WTC11 (cell line): Measurements from ENCODE around the gene CELF4. TPM values are rescaled to one million over a fixed set of nuclear protein-coding genes. Genes with fewer than 3 reads are reported as not detected.

Experiments used
- ATAC-seq: fragments of 200-7000 bp; cut with Tn5 transposase; 2 replicates; pipeline ENCODE4 v1.10.0; 2021; ENCODE audit warnings: mild to moderate bottlenecking, moderate library complexity
- CTCF ChIA-PET: fragments of 300-600 bp; sonication (Branson Sonifier 250); formaldehyde crosslinking; loops from one replicate; lab custom pipeline; 2021; ENCODE audit warnings: antibody characterized with exemption; lab: Charles Lee
- POLR2A ChIA-PET: fragments of 350-600 bp; sonication (Branson Sonifier 250); formaldehyde crosslinking; loops from one replicate; lab custom pipeline; 2021; ENCODE audit warnings: antibody characterized with exemption; lab: Charles Lee
- DNase-seq: peaks from one replicate; pipeline ENCODE4 v3.0.0; 2021; ENCODE audit warnings: low spot score
- H3K27ac Mint-ChIP-seq: 2 replicates; pipeline ENCODE4 v1.8.0; 2021; ENCODE audit warnings: mixed read lengths
- H3K27me3 Mint-ChIP-seq: 2 replicates; pipeline ENCODE4 v1.8.0; 2021; ENCODE audit warnings: low read depth, mild to moderate bottlenecking, moderate library complexity, mixed read lengths
- H3K36me3 Mint-ChIP-seq: 2 replicates; pipeline ENCODE4 v1.8.0; 2021; ENCODE audit warnings: mixed read lengths
- H3K4me1 Mint-ChIP-seq: 2 replicates; pipeline ENCODE4 v1.8.0; 2022; ENCODE audit warnings: mixed read lengths
- H3K4me3 Mint-ChIP-seq: 2 replicates; pipeline ENCODE4 v1.8.0; 2021; ENCODE audit warnings: mild to moderate bottlenecking, moderate library complexity, mixed read lengths
- H3K9me3 Mint-ChIP-seq: 2 replicates; pipeline ENCODE4 v1.8.0; 2021; ENCODE audit warnings: mixed read lengths
- AR ChIP-seq: fragments of 250-450 bp; sonication (Bioruptor Pico); IDR thresholded peaks from 2 replicates; pipeline ENCODE4 v1.9.0; 2021; ENCODE audit warnings: mild to moderate bottlenecking
- ATF6 ChIP-seq: sonication (generic); formaldehyde crosslinking; IDR thresholded peaks from 2 replicates; pipeline ENCODE4 v1.8.1; 2023; ENCODE audit warnings: mild to moderate bottlenecking, missing genetic modification reagents
- ESRRA ChIP-seq: sonication (generic); formaldehyde crosslinking; IDR thresholded peaks from 2 replicates; pipeline ENCODE4 v1.8.1; 2022; ENCODE audit warnings: mild to moderate bottlenecking, missing genetic modification reagents, borderline replicate concordance
- GTF2I ChIP-seq: fragments of 250-450 bp; sonication (Bioruptor Pico); conservative IDR thresholded peaks from 2 replicates; pipeline ENCODE4 v1.4.0; 2021; ENCODE audit warnings: mild to moderate bottlenecking
- HMGXB4 ChIP-seq: sonication (generic); formaldehyde crosslinking; IDR thresholded peaks from 2 replicates; pipeline ENCODE4 v1.8.1; 2023; ENCODE audit warnings: mild to moderate bottlenecking, moderate library complexity, missing genetic modification reagents
- MYBL2 ChIP-seq: sonication (generic); formaldehyde crosslinking; IDR thresholded peaks from 2 replicates; pipeline ENCODE4 v1.8.1; 2023; ENCODE audit warnings: mild to moderate bottlenecking, moderate library complexity, missing genetic modification reagents
- ZNF416 ChIP-seq: fragments of 250-450 bp; sonication (Bioruptor Pico); IDR thresholded peaks from 2 replicates; pipeline ENCODE4 v1.9.0; 2021; ENCODE audit warnings: mild to moderate bottlenecking, inconsistent platforms
- ZNF423 ChIP-seq: fragments of 250-450 bp; sonication (Bioruptor Pico); IDR thresholded peaks from 2 replicates; pipeline ENCODE4 v2.1.2; 2022; ENCODE audit warnings: mild to moderate bottlenecking, moderate library complexity
- total RNA-seq: library from RNA; stranded (reverse); gene quantifications from 3 replicates; pipeline ENCODE4 v1.2.3, GENCODE V29; 2021
- TF ChIP-seq, protein P1 (sequence below): sonication (generic); formaldehyde crosslinking; IDR thresholded peaks from 2 replicates; pipeline ENCODE4 v1.8.1; 2023; ENCODE audit warnings: mild to moderate bottlenecking, missing genetic modification reagents
- TF ChIP-seq, protein P2 (sequence below): sonication (generic); formaldehyde crosslinking; IDR thresholded peaks from 2 replicates; pipeline ENCODE4 v1.8.0; 2023; ENCODE audit warnings: missing genetic modification reagents, mild to moderate bottlenecking, borderline replicate concordance
- TF ChIP-seq, protein P3 (sequence below): sonication (generic); formaldehyde crosslinking; conservative IDR thresholded peaks from 2 replicates; pipeline ENCODE4 v1.8.1; 2022; ENCODE audit warnings: mild to moderate bottlenecking, missing genetic modification reagents

CELF4 gene
- total RNA-seq, 1 experiment from 2014 or later = 2.9 TPM

DNA sequence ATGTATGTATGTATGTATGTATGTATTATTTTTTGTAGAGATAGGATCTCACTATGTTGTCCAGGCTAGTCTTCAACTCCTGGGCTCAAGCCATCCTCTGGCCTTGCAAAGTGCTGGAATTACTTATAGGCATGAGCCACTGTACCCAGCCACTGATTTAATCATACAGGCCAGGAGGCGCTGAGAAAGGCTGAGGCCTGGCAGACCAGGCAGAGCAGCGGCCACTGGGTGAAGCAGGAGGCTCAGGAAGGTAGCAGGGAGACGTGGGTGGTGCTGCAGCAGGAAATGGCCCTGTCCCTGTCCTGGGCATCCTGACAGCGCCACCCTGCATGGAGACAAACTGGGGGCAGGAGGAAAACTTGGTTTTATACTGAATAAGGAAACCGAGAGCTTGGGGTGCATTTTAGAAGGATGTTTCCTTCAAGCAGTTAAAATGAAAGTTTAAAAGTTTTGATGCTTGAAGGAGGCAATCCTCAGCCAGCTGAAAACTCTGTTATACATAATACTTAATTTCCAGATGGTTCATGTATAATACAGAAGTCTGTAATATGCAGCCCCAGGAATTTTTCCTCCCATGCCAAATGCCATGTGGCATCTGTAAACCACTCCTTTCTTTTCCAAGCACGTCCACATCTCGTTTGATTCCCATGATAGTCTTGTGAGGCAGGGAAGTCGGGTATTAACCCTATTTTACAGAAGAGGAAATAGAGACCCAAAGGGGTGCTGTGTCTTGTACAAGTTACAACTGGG lies 182.4 kb downstream of the CELF4 start:
- CTCF ChIA-PET = interaction anchor here (0.9 to 1.6 kb wide), 6 partner anchors 11 to 155 kb away, joined by 3 to 9 read pairs (median 4); no protein-coding TSS in a partner anchor
- Mint-ChIP-seq H3K4me1 (peaks cover 20% of the 10 kb centered on the region), H3K27me3 (peaks cover 2% of the 10 kb centered on the region; the same call in 1 of the 2 replicates), H3K27ac (no peak overlapping the region), H3K4me3 (no peak overlapping the region), H3K9me3 (no peaks in the 10 kb centered on the region; the same call in 1 of the 2 replicates), H3K36me3 (no peaks in the 10 kb centered on the region)
- TF ChIP-seq, protein P1, sequence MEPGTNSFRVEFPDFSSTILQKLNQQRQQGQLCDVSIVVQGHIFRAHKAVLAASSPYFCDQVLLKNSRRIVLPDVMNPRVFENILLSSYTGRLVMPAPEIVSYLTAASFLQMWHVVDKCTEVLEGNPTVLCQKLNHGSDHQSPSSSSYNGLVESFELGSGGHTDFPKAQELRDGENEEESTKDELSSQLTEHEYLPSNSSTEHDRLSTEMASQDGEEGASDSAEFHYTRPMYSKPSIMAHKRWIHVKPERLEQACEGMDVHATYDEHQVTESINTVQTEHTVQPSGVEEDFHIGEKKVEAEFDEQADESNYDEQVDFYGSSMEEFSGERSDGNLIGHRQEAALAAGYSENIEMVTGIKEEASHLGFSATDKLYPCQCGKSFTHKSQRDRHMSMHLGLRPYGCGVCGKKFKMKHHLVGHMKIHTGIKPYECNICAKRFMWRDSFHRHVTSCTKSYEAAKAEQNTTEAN (CRISPR knock-in tag) = no peak
- TF ChIP-seq, protein P2, sequence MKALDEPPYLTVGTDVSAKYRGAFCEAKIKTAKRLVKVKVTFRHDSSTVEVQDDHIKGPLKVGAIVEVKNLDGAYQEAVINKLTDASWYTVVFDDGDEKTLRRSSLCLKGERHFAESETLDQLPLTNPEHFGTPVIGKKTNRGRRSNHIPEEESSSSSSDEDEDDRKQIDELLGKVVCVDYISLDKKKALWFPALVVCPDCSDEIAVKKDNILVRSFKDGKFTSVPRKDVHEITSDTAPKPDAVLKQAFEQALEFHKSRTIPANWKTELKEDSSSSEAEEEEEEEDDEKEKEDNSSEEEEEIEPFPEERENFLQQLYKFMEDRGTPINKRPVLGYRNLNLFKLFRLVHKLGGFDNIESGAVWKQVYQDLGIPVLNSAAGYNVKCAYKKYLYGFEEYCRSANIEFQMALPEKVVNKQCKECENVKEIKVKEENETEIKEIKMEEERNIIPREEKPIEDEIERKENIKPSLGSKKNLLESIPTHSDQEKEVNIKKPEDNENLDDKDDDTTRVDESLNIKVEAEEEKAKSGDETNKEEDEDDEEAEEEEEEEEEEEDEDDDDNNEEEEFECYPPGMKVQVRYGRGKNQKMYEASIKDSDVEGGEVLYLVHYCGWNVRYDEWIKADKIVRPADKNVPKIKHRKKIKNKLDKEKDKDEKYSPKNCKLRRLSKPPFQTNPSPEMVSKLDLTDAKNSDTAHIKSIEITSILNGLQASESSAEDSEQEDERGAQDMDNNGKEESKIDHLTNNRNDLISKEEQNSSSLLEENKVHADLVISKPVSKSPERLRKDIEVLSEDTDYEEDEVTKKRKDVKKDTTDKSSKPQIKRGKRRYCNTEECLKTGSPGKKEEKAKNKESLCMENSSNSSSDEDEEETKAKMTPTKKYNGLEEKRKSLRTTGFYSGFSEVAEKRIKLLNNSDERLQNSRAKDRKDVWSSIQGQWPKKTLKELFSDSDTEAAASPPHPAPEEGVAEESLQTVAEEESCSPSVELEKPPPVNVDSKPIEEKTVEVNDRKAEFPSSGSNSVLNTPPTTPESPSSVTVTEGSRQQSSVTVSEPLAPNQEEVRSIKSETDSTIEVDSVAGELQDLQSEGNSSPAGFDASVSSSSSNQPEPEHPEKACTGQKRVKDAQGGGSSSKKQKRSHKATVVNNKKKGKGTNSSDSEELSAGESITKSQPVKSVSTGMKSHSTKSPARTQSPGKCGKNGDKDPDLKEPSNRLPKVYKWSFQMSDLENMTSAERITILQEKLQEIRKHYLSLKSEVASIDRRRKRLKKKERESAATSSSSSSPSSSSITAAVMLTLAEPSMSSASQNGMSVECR (CRISPR knock-in tag) = no peak
- no peak for DNase-seq
- ATAC-seq = peak; percentile 42
- POLR2A ChIA-PET = no interaction called here

DNA sequence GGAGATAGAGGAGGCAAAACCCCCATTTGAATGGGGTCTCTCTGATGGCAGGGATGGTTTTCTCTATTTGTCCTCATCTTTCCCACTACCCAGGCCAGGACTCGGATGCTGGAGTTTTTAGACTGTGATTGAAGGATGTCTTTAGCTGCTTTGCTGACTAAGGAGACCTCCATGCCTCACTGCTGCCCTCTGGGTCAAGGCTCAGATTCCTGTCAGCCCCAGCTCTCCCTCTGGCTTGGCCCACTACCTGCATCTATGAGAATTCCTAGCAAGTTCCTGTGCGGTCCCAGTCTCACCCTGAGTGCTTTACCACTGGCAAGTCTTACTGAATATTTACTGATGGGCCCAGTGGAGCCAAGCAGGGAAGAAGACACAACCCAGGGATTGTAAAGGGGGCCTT lies 184.0 kb downstream of the CELF4 start:
- TF ChIP-seq AR (no peak), ZNF423 (no peak), MYBL2 (no peak), HMGXB4 (CRISPR knock-in tag) (no peak), ESRRA (CRISPR knock-in tag) (no peak), GTF2I (CRISPR knock-in tag) (no peak), ATF6 (no peak), ZNF416 (CRISPR knock-in tag) (no peak)
- TF ChIP-seq, protein P1 (CRISPR knock-in tag) = no peak
- TF ChIP-seq, protein P3, sequence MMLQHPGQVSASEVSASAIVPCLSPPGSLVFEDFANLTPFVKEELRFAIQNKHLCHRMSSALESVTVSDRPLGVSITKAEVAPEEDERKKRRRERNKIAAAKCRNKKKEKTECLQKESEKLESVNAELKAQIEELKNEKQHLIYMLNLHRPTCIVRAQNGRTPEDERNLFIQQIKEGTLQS = no peak
- H3K36me3 Mint-ChIP-seq = no peaks in the 10 kb centered on the region
- CTCF ChIA-PET = interaction anchor here (0.9 to 1.5 kb wide), 5 partner anchors 9 to 60 kb away, joined by 3 to 14 read pairs (median 4); no protein-coding TSS in a partner anchor
- peak; percentile 50 for ATAC-seq
- peak; percentile 35 for DNase-seq
- POLR2A ChIA-PET = no interaction called here
- no peak overlapping the region for H3K4me3 Mint-ChIP-seq
- no peaks in the 10 kb centered on the region; the same call in 1 of the 2 replicates for H3K9me3 Mint-ChIP-seq
- H3K4me1 Mint-ChIP-seq = peaks cover 24% of the 10 kb centered on the region
- H3K27me3 Mint-ChIP-seq = peaks cover 11% of the 10 kb centered on the region; the same call in 1 of the 2 replicates
- no peak overlapping the region for H3K27ac Mint-ChIP-seq
